Activated CD4-positive, alpha-beta T cell treated with anti-CD3 and anti-CD28 coated beads, Interleukin-2, amount 10 ng/mL, durations not matched to agents 7 days and 5 days (primary cell): Measurements from ENCODE around the gene PRM2. TPM values are rescaled to one million over a fixed set of nuclear protein-coding genes. Genes with fewer than 3 reads are reported as not detected.
A peak's percentile ranks its signal among the peaks of the same experiment; 100 is the strongest.

ENCODE experiments used
- CTCF ChIA-PET: fragments of 350-600 bp; sonication (Branson Sonifier 250); formaldehyde crosslinking; loops from one replicate; lab custom pipeline; 2021; ENCODE audit warnings: antibody characterized with exemption; lab: Charles Lee
- POLR2A ChIA-PET: fragments of 350-600 bp; sonication (Branson Sonifier 250); formaldehyde crosslinking; loops from one replicate; lab custom pipeline; 2021; ENCODE audit warnings: antibody characterized with exemption; lab: Charles Lee
- DNase-seq: peaks from one replicate; pipeline ENCODE4 v3.0.0-alpha.2; 2020
- H3K27ac Mint-ChIP-seq: one replicate; pipeline ENCODE4 v1.8.0; 2021; ENCODE audit warnings: mild to moderate bottlenecking, moderate library complexity, mixed read lengths
- H3K27me3 Mint-ChIP-seq: one replicate; pipeline ENCODE4 v1.8.0; 2021; ENCODE audit warnings: mixed read lengths
- H3K36me3 Mint-ChIP-seq: one replicate; pipeline ENCODE4 v1.8.0; 2021; ENCODE audit warnings: low read depth, mixed read lengths
- H3K4me1 Mint-ChIP-seq: one replicate; pipeline ENCODE4 v1.8.0; 2021; ENCODE audit warnings: mixed read lengths
- H3K4me3 Mint-ChIP-seq: one replicate; pipeline ENCODE4 v1.8.0; 2021; ENCODE audit warnings: mild to moderate bottlenecking, moderate library complexity, mixed read lengths
- H3K9me3 Mint-ChIP-seq: one replicate; pipeline ENCODE4 v1.8.0; 2021; ENCODE audit warnings: mixed read lengths
- total RNA-seq, 2 experiments: library from RNA; stranded (reverse); gene quantifications; one replicate each; pipeline ENCODE4 v1.2.3, GENCODE V29; 2021

The PRM2 gene
- total RNA-seq, 2 experiments from 2014 or later = not detected

DNA sequence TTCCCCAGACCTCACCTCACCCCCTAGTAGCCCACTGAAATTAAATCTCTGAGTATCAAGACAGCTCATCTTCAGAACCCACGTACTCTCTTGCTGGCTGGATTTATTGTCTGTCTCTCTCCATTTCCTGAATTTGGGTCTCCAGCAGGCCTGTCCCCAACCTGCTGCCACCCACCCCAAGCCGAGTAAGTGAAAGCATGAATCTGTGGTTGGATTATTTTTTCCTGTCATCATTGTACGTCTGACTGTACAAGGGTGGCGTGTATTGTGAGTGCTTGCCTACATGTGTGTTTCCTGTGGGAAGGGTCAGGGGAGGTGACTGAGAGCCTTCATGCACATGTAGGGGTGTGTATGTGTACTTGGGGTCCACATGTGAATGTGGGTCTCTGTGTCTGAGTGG, 12.5 kb downstream of the PRM2 start:
- Mint-ChIP-seq H3K27ac (peak overlapping the region; percentile 91), H3K9me3 (no peaks in the 10 kb centered on the region), H3K4me1 (peaks cover 56% of the 10 kb centered on the region), H3K36me3 (no peaks in the 10 kb centered on the region), H3K4me3 (peak overlapping the region; percentile 47), H3K27me3 (no peaks in the 10 kb centered on the region)
- ChIA-PET CTCF (interaction anchor here (0.7 to 1.3 kb wide), 4 partner anchors 10 to 295 kb away, joined by 3 to 5 read pairs (median 4); partner anchors contain the start of gene PRM3), POLR2A (interaction anchor here (0.6 kb wide), 1 partner anchor 87 kb away, joined by 6 read pairs; no protein-coding TSS in a partner anchor)
- peak; percentile 72 for DNase-seq

DNA sequence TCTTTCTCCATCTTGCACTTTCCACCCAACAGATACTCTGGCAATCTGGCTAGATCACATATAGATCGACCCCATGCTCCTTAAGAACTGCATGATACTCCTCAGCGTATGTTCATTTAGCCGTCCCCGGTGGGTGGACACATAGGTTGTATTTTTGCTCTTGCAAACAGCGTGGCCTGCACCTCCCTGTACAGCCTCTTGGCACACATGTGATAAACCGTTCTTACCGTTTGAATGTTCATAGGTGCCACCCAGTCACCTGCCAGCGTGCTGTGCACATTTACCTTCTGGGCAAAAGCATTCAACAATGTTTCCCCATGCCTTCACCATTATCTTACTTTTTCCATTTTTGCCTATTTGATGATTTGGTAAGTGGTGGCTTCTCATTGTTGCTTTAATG, 13.4 kb downstream of the PRM2 start:
- H3K36me3 Mint-ChIP-seq = no peaks in the 10 kb centered on the region
- peak overlapping the region; percentile 91 for H3K27ac Mint-ChIP-seq
- no peaks in the 10 kb centered on the region for H3K9me3 Mint-ChIP-seq
- DNase-seq = no peak
- peaks cover 63% of the 10 kb centered on the region for H3K4me1 Mint-ChIP-seq
- ChIA-PET CTCF (interaction anchor here (0.7 to 1.9 kb wide), 4 partner anchors 29 to 298 kb away, joined by 3 to 11 read pairs (median 4); no protein-coding TSS in a partner anchor), POLR2A (interaction anchor here (0.6 kb wide), 1 partner anchor 88 kb away, joined by 6 read pairs; no protein-coding TSS in a partner anchor)
- H3K27me3 Mint-ChIP-seq = no peaks in the 10 kb centered on the region
- no peak overlapping the region for H3K4me3 Mint-ChIP-seq

- peaks cover 70% of the 10 kb centered on the region for H3K4me1 Mint-ChIP-seq
- peaks cover 2% of the 10 kb centered on the region for H3K36me3 Mint-ChIP-seq
- CTCF ChIA-PET = interaction anchor here (0.6 to 7.2 kb wide), 5 partner anchors 9 to 296 kb away, joined by 3 to 72 read pairs (median 4); partner anchors contain the start of gene TNP2
- no peaks in the 10 kb centered on the region for H3K27me3 Mint-ChIP-seq
- no peak overlapping the region for H3K4me3 Mint-ChIP-seq
- POLR2A ChIA-PET = no interaction called here
- no peak for DNase-seq
- H3K9me3 Mint-ChIP-seq = no peaks in the 10 kb centered on the region
- H3K27ac Mint-ChIP-seq = peak overlapping the region; percentile 58
Measured at GRCh38 chr16:11260596-11260966, 15.7 kb downstream of the PRM2 start.

GRCh38 chr16:11259655-11260595, 16.4 kb downstream of the PRM2 start:
- no peaks in the 10 kb centered on the region for H3K27me3 Mint-ChIP-seq
- peak overlapping the region; percentile 87 for H3K27ac Mint-ChIP-seq
- H3K4me3 Mint-ChIP-seq = no peak overlapping the region
- no peaks in the 10 kb centered on the region for H3K9me3 Mint-ChIP-seq
- no peak for DNase-seq
- peaks cover 65% of the 10 kb centered on the region for H3K4me1 Mint-ChIP-seq
- peaks cover 4% of the 10 kb centered on the region for H3K36me3 Mint-ChIP-seq
- POLR2A ChIA-PET = no interaction called here
- CTCF ChIA-PET = interaction anchor here (0.6 to 7.2 kb wide), 7 partner anchors 9 to 296 kb away, joined by 3 to 72 read pairs (median 4); partner anchors contain the start of gene TNP2

GRCh38 chr16:11258553-11259492, 17.5 kb downstream of the PRM2 start:
- DNase-seq = peak; percentile 78
- H3K4me3 Mint-ChIP-seq = peak overlapping the region; percentile 59
- peaks cover 13% of the 10 kb centered on the region for H3K36me3 Mint-ChIP-seq
- ChIA-PET POLR2A (interaction anchor here (0.6 to 0.8 kb wide), 3 partner anchors 52 to 294 kb away, joined by 3 read pairs; no protein-coding TSS in a partner anchor), CTCF (interaction anchor here (0.5 to 7.2 kb wide), 14 partner anchors 9 to 301 kb away, joined by 3 to 72 read pairs (median 4); partner anchors contain the start of gene PRM3)
- H3K27ac Mint-ChIP-seq = peak overlapping the region; percentile 87
- no peaks in the 10 kb centered on the region for H3K9me3 Mint-ChIP-seq
- H3K4me1 Mint-ChIP-seq = peaks cover 54% of the 10 kb centered on the region
- no peaks in the 10 kb centered on the region for H3K27me3 Mint-ChIP-seq

- Mint-ChIP-seq H3K9me3 (no peaks in the 10 kb centered on the region), H3K27ac (peak overlapping the region; percentile 97), H3K4me3 (peak overlapping the region; percentile 96), H3K4me1 (peaks cover 43% of the 10 kb centered on the region), H3K27me3 (no peaks in the 10 kb centered on the region), H3K36me3 (peaks cover 28% of the 10 kb centered on the region)
- ChIA-PET POLR2A (interaction anchor here (0.6 to 1.1 kb wide), 3 partner anchors 19 to 163 kb away, joined by 3 to 6 read pairs (median 3); no protein-coding TSS in a partner anchor), CTCF (interaction anchor here (0.8 to 7.2 kb wide), 21 partner anchors 10 to 299 kb away, joined by 3 to 72 read pairs (median 6); partner anchors contain the start of genes PRM3 and TNP2)
- DNase-seq = peak; percentile 63
Measured at GRCh38 chr16:11257131-11257938, 18.9 kb downstream of the PRM2 start.

DNA sequence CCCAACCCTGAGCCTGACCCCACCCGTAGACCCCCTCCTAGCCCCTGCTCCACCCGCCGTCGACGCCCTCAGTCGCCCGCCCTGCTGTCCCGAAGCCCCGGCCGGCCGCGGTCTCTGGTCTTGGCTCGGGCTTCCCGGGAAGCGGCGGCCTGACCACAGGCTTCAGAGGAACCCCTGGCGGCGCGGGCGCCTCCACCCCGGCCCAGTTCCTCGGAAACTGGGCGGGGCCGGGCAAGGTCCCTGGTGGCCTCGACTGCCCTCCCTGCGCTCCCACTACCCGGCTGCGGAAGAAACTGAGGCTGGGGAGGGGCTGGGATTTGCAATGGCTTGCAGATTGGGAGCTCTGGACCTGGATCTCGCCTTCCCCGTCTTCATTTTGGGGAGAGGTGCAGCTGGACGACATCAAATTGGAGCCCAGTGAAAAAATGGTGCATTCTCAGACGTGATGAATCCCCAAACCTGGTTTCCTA, 19.6 kb downstream of the PRM2 start:
- Mint-ChIP-seq H3K9me3 (no peaks in the 10 kb centered on the region), H3K4me1 (peaks cover 49% of the 10 kb centered on the region), H3K27me3 (no peaks in the 10 kb centered on the region), H3K27ac (peak overlapping the region; percentile 97), H3K4me3 (peak overlapping the region; percentile 96), H3K36me3 (peaks cover 34% of the 10 kb centered on the region)
- ChIA-PET POLR2A (interaction anchor here (0.6 to 2.6 kb wide), 12 partner anchors 20 to 291 kb away, joined by 3 to 23 read pairs (median 4); no protein-coding TSS in a partner anchor), CTCF (interaction anchor here (0.6 to 7.2 kb wide), 36 partner anchors 8 to 314 kb away, joined by 3 to 72 read pairs (median 6); partner anchors contain the start of genes DEXI, PRM3 and TNP2)
- DNase-seq = peak; percentile 27

DNA sequence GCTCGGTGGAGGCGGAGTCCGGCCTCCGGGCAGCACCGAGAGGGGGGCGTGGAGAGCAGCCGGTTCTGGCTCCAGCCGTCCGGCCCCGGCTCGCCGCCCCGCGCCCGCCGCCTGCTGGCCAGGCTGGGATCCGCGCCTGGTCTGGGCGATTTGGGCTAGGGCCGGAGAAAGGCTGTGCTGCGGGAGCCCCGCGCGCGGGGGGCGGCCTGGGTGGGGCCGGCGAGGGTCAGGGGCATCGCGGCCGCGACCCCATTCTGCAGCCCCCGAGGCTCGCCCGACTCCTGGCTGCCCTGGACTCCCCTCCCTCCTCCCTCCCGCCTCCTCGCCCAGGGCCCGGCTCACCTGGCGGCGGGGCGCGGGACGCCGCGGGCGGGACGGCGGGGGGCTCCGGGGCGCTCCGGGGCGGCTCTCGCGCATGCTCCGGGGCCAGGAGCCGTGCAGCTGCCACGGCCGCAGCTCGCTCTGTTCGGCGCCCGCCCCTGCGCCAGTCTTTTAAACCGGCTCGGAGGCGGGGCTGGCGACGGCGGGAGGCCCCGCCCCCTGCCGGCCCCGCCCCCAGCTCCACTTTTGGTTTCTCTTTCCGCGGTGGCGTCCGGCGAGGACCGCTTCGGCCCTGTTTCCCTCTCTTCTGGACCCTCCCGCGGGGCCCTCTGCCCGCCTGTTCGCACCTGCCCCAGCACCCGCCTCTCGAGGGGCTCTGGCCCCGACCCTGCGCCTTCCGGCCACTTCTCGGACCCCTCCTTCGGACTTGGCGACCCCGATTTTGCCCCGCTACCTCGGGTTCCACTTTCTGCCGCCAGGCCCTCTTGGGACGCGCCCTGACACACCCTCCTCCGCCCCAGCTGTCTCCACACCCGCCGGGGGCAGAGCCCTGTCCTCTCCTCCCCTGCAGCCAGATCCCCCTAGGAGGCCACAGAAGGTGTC, 20.3 kb downstream of the PRM2 start, which contains the start of gene SOCS1:
SOCS1 (minus strand) TSS at position 468 of the 924 bp plus-strand sequence. CDS start 726 bp downstream, outside the sequence.
- Mint-ChIP-seq H3K27me3 (no peaks in the 10 kb centered on the region), H3K36me3 (peaks cover 40% of the 10 kb centered on the region), H3K9me3 (no peaks in the 10 kb centered on the region), H3K4me3 (peak within 1 kb of the TSS; percentile 96), H3K27ac (peak within 1 kb of the TSS; percentile 97), H3K4me1 (peaks cover 53% of the 10 kb centered on the region)
- POLR2A ChIA-PET = interaction anchor here (0.7 to 2.6 kb wide), 14 partner anchors 31 to 290 kb away, joined by 3 to 23 read pairs (median 5); no protein-coding TSS in a partner anchor
- DNase-seq = peak; percentile 87
- CTCF ChIA-PET = interaction anchor here (0.6 to 7.2 kb wide), 51 partner anchors 9 to 365 kb away, joined by 3 to 72 read pairs (median 4); partner anchors contain the start of genes DEXI and PRM3

- DNase-seq = peak; percentile 64
- Mint-ChIP-seq H3K36me3 (peaks cover 48% of the 10 kb centered on the region), H3K4me3 (peak overlapping the region; percentile 92), H3K27me3 (no peaks in the 10 kb centered on the region), H3K9me3 (no peaks in the 10 kb centered on the region), H3K4me1 (peaks cover 56% of the 10 kb centered on the region), H3K27ac (peak overlapping the region; percentile 90)
- ChIA-PET POLR2A (interaction anchor here (0.6 to 2.6 kb wide), 14 partner anchors 21 to 284 kb away, joined by 3 to 23 read pairs (median 5); no protein-coding TSS in a partner anchor), CTCF (interaction anchor here (0.6 to 7.2 kb wide), 46 partner anchors 9 to 366 kb away, joined by 3 to 72 read pairs (median 5); partner anchors contain the start of gene PRM3)
Measured at GRCh38 chr16:11254913-11255736, 21.2 kb downstream of the PRM2 start.
